Measurements from ENCODE around the gene UGT8.

- TF ChIP-seq EZH2 (IDR thresholded peaks at IDR 0.05) (no peak), CTCF (IDR thresholded peaks at IDR 0.05) (no peak), EZH2phosphoT487 (IDR thresholded peaks at IDR 0.05) (no peak)
Measured at GRCh38 chr4:114577386-114577785, 21.2 kb upstream of the UGT8 start.

All from neural progenitor cell (in vitro differentiated cells).